SU-DHL-6 (cell line): Measurements from ENCODE around the gene FAM53A.

Experiments used
- H2AFZ ChIP-seq: fragments of 200-600 bp; sonication (generic); 2 replicates; pipeline ENCODE4 v1.6.1; 2014; ENCODE audit warnings: low read depth, mild to moderate bottlenecking, moderate library complexity, mixed read lengths, antibody characterized with exemption, low read length; ENCODE audit not compliant: severe bottlenecking
- H3F3A ChIP-seq: fragments of 200-600 bp; shearing (Covaris generic); 2 replicates; pipeline ENCODE4 v1.6.0; 2016; ENCODE audit warnings: antibody characterized with exemption, mild to moderate bottlenecking; ENCODE audit not compliant: insufficient read depth
- H3K27ac ChIP-seq: fragments of 200-600 bp; sonication (generic); 2 replicates; pipeline ENCODE4 v1.5.1; 2016; ENCODE audit warnings: low read depth, mild to moderate bottlenecking, low read length, moderate library complexity, mixed read lengths
- H3K27me3 ChIP-seq: fragments of 200-600 bp; sonication (generic), shearing (Covaris generic); 2 replicates; pipeline ENCODE4 v1.6.0; 2014; ENCODE audit warnings: mild to moderate bottlenecking, low read length
- H3K36me3 ChIP-seq: fragments of 200-600 bp; sonication (generic); 2 replicates; pipeline ENCODE4 v1.6.1; 2014; ENCODE audit warnings: mild to moderate bottlenecking, low read length, mixed read lengths
- H3K4me2 ChIP-seq: fragments of 300-600, 200-600 bp; shearing (Covaris generic), sonication (generic); 2 replicates; pipeline ENCODE4 v1.6.0; 2014; ENCODE audit warnings: low read length, low read depth, mild to moderate bottlenecking; ENCODE audit not compliant: poor library complexity, severe bottlenecking
- H3K4me3 ChIP-seq: fragments of 200-600 bp; sonication (generic); 2 replicates; pipeline ENCODE4 v1.5.1; 2014; ENCODE audit warnings: antibody characterized with exemption, low read length, mild to moderate bottlenecking, mixed read lengths; ENCODE audit not compliant: insufficient read depth, poor library complexity, severe bottlenecking
- H3K79me2 ChIP-seq: fragments of 200-600 bp; sonication (generic); 2 replicates; pipeline ENCODE4 v1.6.1; 2014; ENCODE audit warnings: mild to moderate bottlenecking, low read length, moderate library complexity; ENCODE audit not compliant: insufficient read depth
- H3K9ac ChIP-seq: fragments of 200-600 bp; sonication (generic); 2 replicates; pipeline ENCODE4 v1.7.0; 2014; ENCODE audit warnings: mild to moderate bottlenecking, low read length
- H3K9me2 ChIP-seq: fragments of 200-600 bp; sonication (generic); replicated peaks from 2 replicates; pipeline ENCODE4 v1.6.1; 2014; ENCODE audit warnings: low read length; ENCODE audit not compliant: insufficient read depth
- H3K9me3 ChIP-seq: fragments of 200-600 bp; sonication (generic); 2 replicates; pipeline ENCODE4 v1.6.1; 2014; ENCODE audit warnings: low read length, mixed read lengths; ENCODE audit not compliant: insufficient read depth
- H4K20me1 ChIP-seq: fragments of 200-600 bp; sonication (generic); 2 replicates; pipeline ENCODE4 v1.6.1; 2014; ENCODE audit warnings: low read depth, mild to moderate bottlenecking, antibody characterized with exemption, low read length, moderate library complexity, mixed read lengths
- CTCF ChIP-seq: fragments of 200-600 bp; sonication (generic); IDR thresholded peaks from one replicate; pipeline ENCODE4 v1.5.1; 2017; ENCODE audit warnings: antibody characterized with exemption, mild to moderate bottlenecking, low read length, moderate library complexity; ENCODE audit not compliant: insufficient read depth, poor library complexity, severe bottlenecking
- EZH2phosphoT487 ChIP-seq: fragments of 200-600 bp; sonication (generic), shearing (Covaris generic); conservative IDR thresholded peaks from 2 replicates; pipeline ENCODE4 v1.6.1; 2018; ENCODE audit warnings: mild to moderate bottlenecking, antibody characterized with exemption, low read length, moderate library complexity, mixed read lengths

Gene FAM53A

GRCh38 chr4:1590244-1590643, 93.9 kb downstream of the FAM53A start:
- Histone ChIP-seq H3K9me2 (no peaks in the 10 kb centered on the region), H4K20me1 (no peaks in the 10 kb centered on the region), H3K27ac (no peak overlapping the region), H3K79me2 (no peaks in the 10 kb centered on the region), H3K4me2 (no peak overlapping the region), H2AFZ (no peak overlapping the region), H3K36me3 (no peaks in the 10 kb centered on the region), H3K9me3 (no peaks in the 10 kb centered on the region), H3K9ac (no peak overlapping the region), H3K4me3 (no peak overlapping the region), H3F3A (no peaks in the 10 kb centered on the region), H3K27me3 (no peaks in the 10 kb centered on the region; the same call in 1 of the 2 replicates)
- TF ChIP-seq CTCF (no peak), EZH2phosphoT487 (no peak)
